NCI-H2107 treated with DMSO at 0.1 percent for 48 hours (cell line): ENCODE results near the gene GMCL2.

Experiments used
- DNase-seq: peaks from one replicate; lab custom pipeline; 2025; ENCODE audit not compliant: unreplicated experiment; lab: John Stamatoyannopoulos, UW

The GMCL2 gene

DNA sequence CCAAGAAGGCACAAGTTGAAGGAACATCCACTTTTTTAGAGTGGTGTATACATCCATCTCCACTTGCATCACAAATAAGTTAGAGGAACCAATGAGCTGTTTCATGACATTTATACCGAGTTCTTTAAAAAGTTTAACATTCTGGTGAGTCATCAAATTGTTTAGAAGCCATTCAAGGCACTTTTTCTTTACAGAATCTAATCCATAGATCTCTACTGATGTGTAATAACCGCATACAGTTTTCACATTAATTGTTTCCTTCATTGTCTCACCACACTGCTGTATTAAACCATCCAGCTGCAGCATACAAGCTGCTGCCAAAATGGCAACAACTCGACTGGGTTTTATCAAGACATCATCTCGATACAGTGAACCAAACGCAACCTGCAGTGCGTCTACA, 744 bp downstream of the GMCL2 start:
- DNase-seq: no peak

DNA sequence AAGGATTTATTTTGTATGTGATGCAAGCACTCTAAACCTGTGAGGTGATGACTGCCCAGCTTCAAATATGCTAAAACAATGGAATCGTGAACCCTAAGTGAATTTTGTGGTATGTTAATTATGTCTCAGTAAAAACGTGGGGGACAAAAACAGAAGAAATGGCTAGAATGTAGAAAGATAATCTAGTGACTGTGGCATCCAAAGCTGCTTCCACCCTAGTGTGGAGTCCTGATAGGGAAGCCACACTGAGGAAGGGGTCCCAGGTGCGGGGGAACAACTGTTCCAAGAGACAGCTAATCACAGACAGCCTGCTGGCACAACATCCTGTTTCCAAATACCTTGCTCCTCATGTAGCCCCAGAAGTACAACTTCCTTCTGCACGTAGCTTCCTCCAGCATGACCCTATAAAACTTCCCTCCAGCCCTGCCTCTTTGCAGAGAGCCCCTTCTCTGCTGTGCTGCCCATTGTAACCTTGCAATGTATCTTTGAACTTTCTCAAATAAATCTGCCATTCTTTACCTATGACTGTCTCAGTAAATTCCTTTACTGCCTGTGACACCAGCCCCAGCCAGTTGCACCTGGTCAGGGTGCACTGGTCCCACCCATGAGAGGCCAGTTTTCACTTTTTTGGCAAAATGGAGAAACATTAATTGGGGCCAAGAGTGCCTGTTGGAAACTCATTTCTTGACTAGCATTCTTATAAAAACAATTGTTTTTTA, 4.9 kb downstream of the GMCL2 start:
- no peak for DNase-seq

DNA sequence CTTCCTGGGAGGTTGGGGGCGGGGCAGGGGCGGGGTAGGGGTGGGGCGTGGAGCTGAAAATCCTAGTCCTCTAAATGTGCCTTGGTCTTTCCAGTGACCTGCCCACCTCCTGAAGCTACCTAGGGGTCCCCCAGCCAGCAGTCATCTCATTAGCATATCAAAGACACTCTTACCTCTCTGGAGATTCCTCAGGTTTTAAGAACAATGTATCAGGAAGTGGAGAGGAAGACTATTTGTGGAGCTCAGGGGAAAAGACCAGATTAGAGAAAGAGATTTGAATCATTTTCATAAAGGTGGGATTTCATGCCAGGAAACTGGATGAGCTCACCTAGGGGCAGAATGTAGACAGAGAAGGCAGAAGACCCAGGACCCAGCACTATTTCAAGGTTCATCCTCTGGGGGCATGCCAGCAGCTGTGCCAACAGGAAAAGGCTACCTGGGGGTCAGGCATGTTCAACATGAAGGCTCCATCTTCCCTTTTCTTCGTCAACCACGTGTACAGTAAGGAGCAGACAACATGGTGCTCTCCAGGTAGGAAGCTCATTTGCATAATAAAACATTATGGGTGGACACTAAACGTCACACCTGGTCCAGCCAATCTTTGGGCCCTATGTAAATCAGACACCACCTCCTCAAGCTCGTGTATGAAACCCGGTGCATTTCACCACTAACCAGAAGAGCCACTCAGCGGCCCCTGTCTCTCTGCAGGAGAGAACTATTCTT, 6.9 kb downstream of the GMCL2 start:
- DNase-seq: no peak

DNA sequence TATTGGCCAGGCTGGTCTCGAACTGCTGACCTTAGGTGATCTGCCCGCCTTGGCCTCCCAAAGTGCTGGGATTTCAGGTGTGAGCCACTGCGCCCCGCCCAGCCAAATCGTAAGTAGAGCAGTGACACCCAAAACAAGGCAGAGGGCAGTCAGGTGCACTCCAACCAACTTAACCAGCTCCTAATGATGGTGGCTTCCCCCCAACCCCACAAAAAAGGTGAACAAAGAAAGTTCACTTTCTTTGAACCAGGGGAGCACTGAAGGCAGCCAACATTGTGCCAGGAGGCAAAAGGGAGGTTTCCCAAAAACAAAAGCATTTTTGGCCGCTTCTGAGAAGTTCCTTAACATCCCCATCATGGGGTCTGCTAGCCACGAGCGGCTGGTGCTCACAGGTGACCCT, 9.6 kb downstream of the GMCL2 start:
- no peak for DNase-seq

DNA sequence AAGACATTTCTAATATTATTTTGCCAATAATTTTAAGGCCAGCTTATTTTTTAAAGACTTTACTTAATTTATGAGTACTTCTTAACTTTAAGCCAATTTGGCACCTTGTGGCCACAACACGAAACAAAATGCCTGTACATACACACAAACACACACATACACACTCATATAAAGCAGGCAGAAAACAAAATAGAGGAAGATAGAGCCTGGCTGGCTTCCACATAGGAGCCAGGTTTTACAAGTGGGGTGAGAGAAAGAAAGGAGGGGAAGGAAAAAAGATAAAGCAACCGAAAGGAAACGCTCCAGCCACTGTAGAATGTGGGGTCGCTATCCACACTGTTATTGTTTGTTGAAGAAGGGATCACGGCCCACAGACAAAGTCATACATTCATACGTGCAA, 10.4 kb downstream of the GMCL2 start:
- DNase-seq: no peak

DNA sequence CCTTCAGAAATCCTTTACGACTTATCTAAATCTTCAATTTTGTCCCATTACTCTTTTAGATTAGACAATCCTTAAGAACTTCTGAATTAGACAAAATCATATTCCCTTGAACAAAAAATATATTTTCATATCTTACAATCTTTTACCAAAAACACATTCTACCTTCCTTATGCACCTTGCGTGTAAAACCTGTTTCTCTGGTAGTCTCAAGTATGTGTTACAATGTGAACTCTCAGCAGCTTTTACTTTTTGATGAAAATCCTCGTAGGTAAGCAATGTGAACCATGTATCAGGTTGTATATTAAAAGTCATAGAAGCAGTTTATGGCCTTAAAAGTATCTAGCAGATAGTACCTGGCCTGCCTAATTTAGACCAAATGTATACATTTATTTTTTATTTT, 12.7 kb downstream of the GMCL2 start:
- no peak for DNase-seq

DNA sequence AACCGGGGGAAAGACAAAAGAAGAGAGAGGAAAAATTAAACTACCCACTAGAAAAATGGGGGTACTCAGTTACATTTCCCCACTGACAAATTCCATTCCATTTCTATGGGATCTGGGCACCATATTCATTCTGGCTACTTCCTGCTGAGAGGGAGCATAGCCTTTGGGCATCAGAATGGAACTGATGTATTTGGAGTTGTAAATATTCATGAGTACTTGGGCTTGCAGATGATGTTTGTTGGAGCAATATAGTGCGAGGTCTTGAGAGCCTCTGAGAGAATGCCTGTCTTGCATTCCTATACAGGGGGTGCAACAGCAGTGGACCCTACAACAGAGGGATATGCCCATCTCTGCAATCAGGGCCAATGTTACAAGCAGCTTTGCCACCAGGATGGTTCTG, 16.7 kb downstream of the GMCL2 start:
- DNase-seq: no peak

DNA sequence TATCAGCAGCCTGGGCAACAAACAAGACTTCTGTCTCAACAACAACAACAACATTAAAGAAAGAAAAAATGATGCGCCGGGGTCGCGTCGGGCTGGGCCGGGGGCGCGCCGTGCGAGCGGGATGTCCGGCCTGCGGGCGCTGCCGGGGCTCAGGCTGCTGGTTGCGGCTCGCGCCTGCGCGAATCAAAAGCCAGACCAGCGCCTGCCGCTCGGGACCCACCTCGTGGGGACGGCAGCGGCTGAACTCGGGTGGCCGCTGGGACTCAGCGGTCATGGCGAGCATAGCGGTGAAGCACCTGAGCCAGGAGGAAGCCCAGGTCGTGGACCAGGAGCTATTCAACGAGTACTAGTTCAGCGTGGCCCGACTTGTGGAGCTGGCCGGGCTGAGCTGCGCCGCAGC, 21.6 kb downstream of the GMCL2 start:
- no peak for DNase-seq

DNA sequence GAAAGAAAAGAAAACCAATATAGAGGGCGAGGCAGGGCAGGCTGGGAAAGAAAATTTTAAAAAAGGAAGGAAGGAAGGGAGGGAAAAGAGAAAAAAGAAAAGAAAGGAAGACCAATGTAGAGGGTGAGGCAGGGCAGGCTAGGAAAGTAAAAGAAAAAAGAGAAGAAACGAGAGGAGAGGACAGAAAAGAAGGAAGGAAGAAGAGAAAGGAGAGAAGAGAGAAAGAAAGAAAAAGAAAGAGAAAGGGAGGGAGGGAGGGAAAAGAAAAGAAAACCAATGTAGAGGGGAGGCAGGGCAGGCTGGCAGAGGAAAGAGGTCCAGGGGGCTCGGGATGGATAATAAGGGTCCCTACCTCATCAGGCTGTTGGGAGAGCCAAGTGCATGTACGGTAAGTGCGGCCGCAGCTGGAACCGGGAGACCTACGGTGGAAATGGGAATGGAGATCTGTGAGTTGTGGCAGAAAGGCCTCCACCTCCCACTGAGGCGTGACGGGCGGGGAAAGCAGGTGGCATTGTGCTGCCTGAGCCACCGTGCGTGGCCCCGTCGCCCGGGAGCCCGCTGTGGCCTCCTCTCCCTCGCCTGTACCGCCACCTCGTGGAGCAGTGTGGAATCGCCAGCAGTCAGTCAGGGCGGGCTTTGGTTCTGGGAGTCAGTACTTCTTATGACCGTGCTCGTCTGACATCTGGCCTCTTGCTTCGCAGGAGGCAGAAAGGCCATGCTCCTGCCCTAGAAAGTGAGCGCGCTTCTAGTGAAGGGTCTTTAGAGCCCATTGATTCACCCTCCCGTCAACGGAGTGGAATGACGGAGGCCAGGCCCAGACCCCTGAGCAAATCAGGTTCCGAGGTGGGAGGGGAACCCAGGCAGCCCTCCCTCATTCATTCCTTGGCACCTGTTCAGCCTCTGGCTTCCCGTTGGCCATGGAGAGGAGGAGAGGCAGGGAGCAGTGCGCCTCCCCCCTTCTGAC, 23.1 kb downstream of the GMCL2 start:
- peak; percentile 64 for DNase-seq

DNA sequence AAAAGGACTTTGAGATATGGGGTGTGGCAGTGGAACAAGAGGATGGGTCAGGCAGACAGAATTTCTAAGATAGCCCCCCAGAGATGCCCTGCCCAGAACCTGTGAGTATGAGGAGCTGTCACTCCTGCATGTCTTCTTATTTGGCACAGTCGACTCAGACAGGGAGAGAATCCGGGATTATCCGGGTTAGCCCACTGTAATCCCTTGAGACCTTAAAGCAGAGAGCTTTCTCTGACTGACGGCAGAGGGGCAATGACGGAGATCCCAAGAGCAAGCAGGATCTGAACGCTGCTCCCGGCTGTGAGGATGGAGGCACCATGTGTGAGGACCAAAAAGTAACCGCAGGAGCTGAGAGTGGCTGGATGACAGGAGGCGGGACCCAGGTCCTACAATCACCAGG, 24.7 kb downstream of the GMCL2 start:
- no peak for DNase-seq

DNA sequence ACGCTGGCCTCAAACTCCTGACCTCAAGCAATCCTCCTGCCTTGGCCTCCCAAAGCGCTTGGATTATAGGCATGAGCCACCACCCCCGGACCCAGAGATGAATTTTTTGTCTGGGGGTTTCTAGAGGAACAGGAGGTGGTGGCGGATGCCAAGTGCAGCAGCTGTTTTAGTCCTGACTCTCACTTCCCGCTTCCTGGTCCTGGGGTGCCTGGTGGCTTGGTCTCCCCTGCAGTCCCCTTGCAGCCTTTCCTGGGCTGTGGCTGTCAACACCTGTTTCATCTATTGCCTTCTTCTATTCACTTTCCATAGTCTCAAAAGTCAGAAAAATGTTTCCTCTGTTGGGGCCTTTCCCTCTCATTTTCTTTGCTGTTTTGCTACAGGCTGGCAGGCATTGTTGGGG, 27.0 kb downstream of the GMCL2 start:
- DNase-seq: no peak

DNA sequence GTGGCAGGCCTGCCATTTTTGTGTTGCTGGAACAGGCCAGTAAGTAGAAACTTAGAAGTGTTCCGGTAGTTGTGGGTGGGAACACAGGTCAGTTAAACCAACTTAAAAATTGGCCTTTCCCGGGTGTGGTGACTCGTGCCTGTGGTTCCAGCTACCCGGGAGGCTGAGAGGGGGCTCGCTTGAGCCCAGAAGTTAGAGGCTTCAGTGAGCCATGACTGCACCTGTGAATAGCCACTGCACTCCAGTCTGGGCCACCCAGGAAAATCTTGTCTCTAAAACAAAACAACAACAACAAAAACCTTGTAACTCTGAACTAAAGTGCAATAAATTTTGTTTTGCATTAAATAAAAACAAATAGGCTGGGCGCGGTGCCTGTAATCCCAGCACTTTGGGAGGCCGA, 32.1 kb downstream of the GMCL2 start:
- DNase-seq: no peak

DNA sequence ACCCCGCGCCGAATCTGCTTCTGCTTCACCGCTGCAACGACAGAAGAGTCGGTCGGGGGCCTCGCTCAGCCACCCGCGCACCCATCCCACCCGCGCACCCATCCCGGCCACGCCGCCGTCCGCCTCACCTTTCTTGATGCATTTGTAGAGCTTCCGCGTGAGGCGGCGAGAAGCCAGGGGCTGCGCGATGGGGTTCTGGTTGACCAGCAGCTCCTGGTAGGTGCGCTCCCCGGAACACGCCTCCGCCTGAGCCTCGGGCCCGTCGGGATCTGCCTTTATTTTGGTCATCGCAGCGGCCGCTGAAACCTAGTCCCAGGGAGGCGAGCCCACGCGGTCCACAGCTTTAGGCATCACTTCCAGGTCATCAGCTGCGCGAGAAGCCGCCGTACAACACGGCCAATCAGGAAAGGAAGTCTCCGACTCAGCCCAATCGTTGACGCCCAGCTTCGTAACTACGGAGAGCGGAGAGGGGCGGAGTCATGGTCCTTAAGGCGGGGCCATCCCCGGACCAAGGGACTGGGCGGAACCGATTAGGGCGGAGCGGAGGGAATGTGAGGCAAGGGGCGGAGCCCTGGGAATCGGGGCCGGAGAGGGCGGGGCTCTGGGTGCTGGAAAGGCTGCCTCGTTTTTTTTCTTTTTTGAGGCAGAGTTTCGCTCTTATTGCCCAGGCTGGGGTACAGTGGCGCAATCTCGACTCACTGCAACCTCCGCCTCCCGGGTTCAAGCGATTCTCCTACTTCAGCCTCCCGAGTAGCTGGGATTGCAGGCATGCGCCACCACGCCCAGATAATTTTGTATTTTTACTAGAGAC, 33.4 kb downstream of the GMCL2 start, which contains the start of gene NHP2:
TSS of gene NHP2 (minus strand) at position 356 of the 811 bp plus-strand sequence. CDS start at position 288, 68 bp downstream.
- peak; percentile 86 for DNase-seq

DNA sequence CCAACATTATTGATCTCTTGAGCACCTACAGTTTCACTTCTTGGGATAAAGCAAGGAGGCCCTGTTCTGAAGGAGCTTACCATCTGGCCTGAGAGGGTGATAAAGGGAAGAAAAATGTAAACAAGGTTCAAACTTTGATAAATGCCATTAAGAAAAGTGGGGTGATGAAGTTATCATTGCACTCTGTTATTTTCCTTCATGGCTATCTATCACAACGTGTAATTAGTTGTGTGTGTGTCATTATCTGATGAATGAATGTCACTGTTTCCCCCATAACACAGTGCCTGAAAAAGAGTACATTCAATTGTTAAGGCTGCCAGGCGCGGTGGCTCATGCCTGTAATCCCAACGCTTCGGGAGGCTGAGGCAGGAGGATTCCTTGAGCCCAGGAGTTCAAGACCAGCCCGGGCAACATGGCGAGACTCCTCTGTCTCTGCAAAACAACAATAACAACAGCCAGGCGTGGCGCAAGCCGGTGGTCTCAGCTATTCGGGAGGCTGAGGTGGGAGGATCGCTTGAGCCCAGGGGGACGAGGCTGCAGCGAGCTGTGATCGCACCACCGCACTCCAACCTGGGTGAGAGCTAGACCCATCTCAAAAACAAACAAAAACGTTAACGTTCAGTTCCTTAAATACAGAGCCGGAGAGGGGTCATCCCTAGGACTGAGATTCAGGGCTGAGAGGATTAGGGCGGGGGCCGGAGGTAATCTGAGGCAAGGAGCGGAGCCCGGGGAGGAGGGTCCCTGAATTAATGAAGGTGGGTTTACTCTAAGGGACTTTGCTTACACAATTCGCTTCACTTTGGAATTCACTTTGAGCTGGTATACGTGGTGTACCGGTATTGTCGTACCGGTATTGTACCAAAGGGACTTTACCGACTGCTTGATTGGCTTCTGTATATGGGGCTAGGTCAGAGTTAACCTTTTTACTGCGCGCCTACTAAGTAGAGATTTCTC, 34.4 kb downstream of the GMCL2 start:
- no peak for DNase-seq

DNA sequence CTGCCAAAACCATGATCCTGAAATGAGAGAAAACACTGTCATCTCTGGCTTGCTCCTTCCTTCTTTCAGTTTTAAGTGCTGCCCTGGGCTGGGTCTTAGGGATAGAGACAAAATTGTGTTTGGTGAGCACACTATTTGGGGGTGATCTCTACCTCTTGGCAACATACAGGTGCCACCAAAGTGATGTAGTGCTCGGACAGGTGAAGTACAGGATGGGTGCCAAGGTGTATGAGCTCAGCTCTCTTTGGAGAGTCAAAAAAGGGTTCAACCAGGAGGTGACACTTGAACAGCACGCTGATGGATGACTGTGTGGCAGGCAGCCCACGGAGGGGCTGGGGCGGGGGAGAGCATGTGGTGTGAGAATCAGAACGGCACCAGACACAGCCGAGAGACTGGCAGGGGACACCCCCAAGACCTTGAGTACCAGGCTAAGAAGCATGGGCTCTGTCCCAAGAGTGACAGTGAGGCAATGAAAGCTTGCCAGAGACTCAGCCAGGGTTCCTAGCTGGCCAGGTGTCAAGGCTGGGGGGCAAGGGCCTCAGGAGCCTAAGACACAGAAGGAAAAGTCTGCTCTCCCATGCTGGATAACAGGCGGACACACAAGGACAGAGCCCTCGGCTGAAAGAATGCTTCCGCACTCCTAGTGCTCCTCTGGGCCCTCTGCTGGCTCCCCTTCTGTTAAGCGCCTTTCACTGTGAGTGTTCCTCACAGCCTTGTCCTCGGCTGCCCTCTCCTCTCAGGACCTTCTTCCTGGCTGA, 36.0 kb downstream of the GMCL2 start:
- no peak for DNase-seq

DNA sequence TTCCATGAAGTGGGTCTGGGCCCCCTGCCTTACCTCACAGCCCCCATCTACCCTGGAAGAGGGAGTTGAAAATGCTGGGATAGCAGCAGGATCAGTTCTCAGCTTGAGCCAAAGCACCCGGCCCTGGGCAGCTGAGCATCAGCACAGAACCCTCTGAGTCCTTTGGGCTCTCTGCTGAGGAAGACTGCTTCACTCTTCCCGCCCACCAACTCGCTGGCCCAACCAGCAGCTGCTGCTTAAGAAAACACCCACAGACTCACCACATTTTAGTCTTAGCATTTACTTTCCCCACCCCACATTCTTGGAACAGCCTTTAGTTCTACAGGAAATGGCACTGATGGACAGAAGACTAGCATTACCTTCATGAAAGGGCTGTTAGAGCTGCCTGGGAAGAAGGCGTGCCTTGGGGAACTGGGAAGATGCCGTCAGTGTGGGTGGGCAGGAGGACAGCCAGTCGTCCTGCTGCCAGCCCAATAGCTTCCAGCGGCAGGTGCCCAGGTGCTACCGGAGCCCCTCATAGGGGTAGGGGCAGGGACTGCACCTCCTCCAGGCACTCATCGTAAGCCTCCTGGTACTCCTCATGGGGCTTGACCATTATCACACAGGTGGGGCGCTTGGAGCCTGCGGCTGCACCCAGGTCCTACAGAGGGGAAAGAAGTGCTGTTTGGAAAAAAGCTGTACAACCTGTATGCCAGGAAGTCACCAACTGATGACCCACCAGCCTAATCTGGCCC, 37.8 kb downstream of the GMCL2 start:
- no peak for DNase-seq

DNA sequence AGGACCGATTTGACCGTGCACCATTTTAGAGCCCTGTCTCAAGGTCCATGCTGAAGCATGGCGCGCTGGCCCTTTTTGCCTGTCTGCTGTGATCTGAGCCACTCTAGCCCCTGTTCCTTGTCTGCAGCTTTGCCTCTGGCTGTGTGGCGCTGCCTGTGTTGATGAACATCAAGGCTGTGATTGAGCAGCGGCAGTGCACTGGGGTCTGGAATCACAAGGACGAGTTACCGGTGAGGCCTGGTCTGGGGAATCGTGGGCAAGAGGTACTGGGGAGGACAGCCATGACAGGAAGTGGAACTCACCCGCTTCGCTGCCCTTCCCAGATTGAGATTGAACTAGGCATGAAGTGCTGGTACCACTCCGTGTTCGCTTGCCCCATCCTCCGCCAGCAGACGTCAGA, 39.8 kb downstream of the GMCL2 start:
- DNase-seq: no peak
